ENCODE measurements around the gene RCN2. TPM values are rescaled to one million over a fixed set of nuclear protein-coding genes. Genes with fewer than 3 reads are reported as not detected.

Gene RCN2
- total RNA-seq, 1 donor from 2014 or later = 25.0 TPM

DNA sequence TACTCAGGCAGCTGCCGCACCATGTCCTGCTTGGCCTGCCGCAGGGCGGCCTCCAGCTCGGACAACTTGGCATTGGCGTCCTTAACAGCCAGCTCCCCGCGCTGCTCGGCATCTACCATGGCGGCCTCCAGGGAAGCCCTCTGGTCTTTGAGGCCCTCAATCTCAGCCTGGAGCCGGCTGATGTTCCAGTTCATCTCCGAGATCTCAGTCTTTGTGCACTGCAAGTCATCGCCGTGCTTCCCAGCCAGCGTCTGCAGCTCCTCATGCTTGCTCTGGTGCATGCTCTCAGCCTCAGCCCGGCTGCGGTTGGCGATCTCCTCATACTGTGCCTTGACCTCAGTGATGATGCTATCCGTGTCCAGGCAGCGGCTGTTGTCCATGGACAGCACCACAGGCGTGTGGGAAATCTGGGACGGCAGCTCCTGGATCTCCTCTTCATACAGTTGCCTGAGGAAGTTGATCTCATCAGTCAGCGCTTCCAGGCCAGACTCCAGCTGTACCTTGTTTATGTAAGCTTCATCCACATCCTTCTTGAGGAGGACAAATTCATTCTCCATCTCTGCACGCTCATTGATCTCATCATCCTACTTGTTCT, 47.9 kb downstream of the RCN2 start:
- intact Hi-C loops (cut with micrococcal nuclease) = no loop called here
- Mint-ChIP-seq H3K9me3 (no peaks in the 10 kb centered on the region), H3K4me3 (no peak overlapping the region), H3K4me1 (peaks cover 6% of the 10 kb centered on the region), H3K27me3 (peaks cover 6% of the 10 kb centered on the region), H3K27ac (no peak overlapping the region), H3K36me3 (ENCODE audit: low read depth) (no peaks in the 10 kb centered on the region)
- CTCF ChIA-PET = interaction anchor here (1.5 kb wide), 1 partner anchor 52 kb away, joined by 3 read pairs; no protein-coding TSS in a partner anchor
- TF ChIP-seq, protein P1, sequence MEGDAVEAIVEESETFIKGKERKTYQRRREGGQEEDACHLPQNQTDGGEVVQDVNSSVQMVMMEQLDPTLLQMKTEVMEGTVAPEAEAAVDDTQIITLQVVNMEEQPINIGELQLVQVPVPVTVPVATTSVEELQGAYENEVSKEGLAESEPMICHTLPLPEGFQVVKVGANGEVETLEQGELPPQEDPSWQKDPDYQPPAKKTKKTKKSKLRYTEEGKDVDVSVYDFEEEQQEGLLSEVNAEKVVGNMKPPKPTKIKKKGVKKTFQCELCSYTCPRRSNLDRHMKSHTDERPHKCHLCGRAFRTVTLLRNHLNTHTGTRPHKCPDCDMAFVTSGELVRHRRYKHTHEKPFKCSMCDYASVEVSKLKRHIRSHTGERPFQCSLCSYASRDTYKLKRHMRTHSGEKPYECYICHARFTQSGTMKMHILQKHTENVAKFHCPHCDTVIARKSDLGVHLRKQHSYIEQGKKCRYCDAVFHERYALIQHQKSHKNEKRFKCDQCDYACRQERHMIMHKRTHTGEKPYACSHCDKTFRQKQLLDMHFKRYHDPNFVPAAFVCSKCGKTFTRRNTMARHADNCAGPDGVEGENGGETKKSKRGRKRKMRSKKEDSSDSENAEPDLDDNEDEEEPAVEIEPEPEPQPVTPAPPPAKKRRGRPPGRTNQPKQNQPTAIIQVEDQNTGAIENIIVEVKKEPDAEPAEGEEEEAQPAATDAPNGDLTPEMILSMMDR (IDR thresholded peaks at IDR 0.05) = no peak
- POLR2A ChIA-PET = interaction anchor here (1.2 kb wide), 1 partner anchor 47 kb away, joined by 4 read pairs; the partner anchor contains the start of gene RCN2
- DNase-seq (no peak), ATAC-seq (ENCODE audit: low read depth) (no peak)

DNA sequence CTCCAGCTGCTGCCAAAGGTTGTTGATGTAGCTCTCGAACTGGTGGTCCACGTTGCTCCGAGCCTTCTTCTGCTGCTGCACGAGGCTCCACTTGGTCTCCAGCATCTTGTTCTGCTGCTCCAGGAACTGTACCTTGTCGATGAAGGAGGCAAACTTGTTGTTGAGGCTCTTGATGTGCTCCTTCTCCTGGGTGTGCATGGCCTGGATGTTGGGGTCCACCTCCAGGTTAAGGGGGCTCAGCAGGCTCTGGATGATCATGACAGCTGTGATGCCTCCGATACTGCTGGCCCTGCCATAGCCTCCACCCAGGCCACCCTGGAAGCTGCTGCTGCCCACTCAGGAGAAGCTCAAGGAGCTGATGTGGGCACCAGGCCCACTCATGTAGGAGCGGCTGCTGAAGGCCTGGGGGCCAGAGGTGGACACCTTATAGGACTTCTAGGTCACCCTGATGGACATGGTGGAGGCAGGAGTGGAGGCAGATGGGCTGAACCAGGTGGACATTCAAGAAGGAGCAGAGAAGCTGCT, 48.5 kb downstream of the RCN2 start:
- no peak overlapping the region for H3K4me3 Mint-ChIP-seq
- intact Hi-C loops (cut with micrococcal nuclease) = no loop called here
- peaks cover 6% of the 10 kb centered on the region for H3K27me3 Mint-ChIP-seq
- DNase-seq (no peak), ATAC-seq (ENCODE audit: low read depth) (no peak)
- H3K27ac Mint-ChIP-seq = no peak overlapping the region
- H3K4me1 Mint-ChIP-seq = peaks cover 6% of the 10 kb centered on the region
- no peaks in the 10 kb centered on the region for H3K9me3 Mint-ChIP-seq
- TF ChIP-seq, protein P1 (IDR thresholded peaks at IDR 0.05) = no peak
- no peaks in the 10 kb centered on the region for H3K36me3 Mint-ChIP-seq (ENCODE audit: low read depth)
- ChIA-PET POLR2A (interaction anchor here (0.6 kb wide), 1 partner anchor 28 kb away, joined by 4 read pairs; no protein-coding TSS in a partner anchor), CTCF (no interaction called here)

DNA sequence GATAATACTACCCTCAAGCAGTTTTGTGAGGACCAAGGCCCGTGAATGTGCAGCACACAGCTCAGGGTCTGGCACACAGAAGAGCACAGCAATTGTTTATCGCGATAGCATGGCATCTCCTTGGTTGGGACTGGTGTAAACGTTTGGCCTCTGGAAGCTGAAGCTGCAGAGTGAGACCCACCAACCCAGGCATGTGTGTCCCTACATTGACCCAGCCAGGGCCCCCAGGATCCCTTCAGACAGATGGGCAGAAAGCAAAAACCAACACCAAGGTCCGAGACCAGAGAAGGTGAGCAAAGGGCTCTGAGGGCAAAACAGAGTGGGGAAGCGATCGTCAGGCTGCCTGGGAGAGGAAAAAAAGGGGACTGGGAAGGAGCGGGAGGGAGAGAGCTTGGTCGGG, 50.8 kb downstream of the RCN2 start:
- no peak for DNase-seq
- POLR2A ChIA-PET = no interaction called here
- Mint-ChIP-seq H3K27ac (no peak overlapping the region), H3K9me3 (no peaks in the 10 kb centered on the region), H3K27me3 (peaks cover 6% of the 10 kb centered on the region), H3K36me3 (ENCODE audit: low read depth) (no peaks in the 10 kb centered on the region), H3K4me1 (no peaks in the 10 kb centered on the region), H3K4me3 (no peak overlapping the region)
- TF ChIP-seq, protein P1 (IDR thresholded peaks at IDR 0.05) = no peak
- ATAC-seq (ENCODE audit: low read depth) = no peak
- CTCF ChIA-PET = no interaction called here
- intact Hi-C loops (cut with micrococcal nuclease) = no loop called here

DNA sequence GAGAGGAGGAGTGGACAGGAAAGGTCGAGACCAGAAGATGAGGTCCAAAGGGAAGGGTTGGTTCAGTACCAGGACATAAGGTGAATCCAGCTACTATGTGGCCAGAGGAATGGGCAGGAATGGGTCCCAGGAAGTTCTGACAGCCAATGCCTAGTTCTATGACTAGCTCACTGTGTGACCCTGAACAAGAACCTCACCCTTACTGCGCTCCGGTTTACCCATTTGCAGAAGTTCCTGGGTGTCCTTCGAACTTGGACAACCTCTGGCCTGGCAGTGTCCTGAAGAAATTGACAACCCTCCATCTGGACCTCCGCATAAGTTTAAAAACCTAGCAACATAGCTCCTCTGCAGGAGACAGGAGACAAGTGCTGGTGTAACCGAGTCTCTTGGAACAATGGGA, 51.2 kb downstream of the RCN2 start:
- H3K9me3 Mint-ChIP-seq = no peaks in the 10 kb centered on the region
- intact Hi-C loops (cut with micrococcal nuclease) = no loop called here
- H3K27me3 Mint-ChIP-seq = peaks cover 6% of the 10 kb centered on the region
- H3K4me1 Mint-ChIP-seq = peaks cover 2% of the 10 kb centered on the region
- H3K36me3 Mint-ChIP-seq (ENCODE audit: low read depth) = no peaks in the 10 kb centered on the region
- TF ChIP-seq, protein P1 (IDR thresholded peaks at IDR 0.05) = no peak
- ATAC-seq (ENCODE audit: low read depth) = no peak
- CTCF ChIA-PET = no interaction called here
- no peak for DNase-seq
- no peak overlapping the region for H3K27ac Mint-ChIP-seq
- POLR2A ChIA-PET = no interaction called here
- H3K4me3 Mint-ChIP-seq = no peak overlapping the region

DNA sequence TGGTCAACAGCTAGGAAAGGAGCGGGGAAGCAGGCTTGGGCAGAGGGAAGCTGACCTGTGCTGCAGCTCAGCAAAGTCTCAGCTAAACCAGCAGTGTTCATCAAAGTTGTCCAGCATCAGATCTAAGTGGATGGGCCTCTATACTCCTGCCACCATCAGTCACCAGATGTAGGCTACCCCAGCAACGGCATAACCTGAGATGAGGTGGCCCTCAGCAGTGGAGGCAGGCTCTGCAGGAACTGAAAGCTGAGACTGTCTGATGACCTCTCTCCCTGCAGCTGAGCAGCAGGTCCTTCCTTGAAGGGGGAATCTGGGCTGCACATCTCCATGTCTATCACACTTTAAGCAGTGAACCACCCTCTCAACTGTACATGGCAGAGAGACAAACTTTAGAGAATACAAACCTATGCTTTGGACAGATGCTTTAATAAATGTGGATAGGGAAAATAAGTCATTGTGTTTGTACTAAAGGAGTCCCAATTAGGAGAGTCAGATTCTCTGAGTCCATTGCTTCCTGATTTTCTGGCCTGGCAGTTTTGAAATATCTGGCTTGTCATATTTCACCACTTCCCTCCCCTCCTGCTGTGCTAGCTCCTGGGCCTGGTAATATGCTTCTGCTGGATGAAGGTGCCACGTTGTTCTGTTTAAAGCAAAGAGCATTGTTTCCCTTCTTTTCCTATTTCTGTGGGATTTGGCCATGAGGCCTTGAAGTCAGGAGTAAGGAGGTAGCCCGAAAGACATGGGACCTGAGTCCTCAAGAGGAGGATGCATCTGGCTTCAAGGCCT, 52.2 kb downstream of the RCN2 start:
- no peaks in the 10 kb centered on the region for H3K36me3 Mint-ChIP-seq (ENCODE audit: low read depth)
- H3K4me3 Mint-ChIP-seq = no peak overlapping the region
- DNase-seq = no peak
- TF ChIP-seq, protein P1 (IDR thresholded peaks at IDR 0.05) = no peak
- H3K27me3 Mint-ChIP-seq = peaks cover 6% of the 10 kb centered on the region
- H3K4me1 Mint-ChIP-seq = peaks cover 12% of the 10 kb centered on the region
- ChIA-PET POLR2A (no interaction called here), CTCF (no interaction called here)
- no peak overlapping the region for H3K27ac Mint-ChIP-seq
- ATAC-seq (ENCODE audit: low read depth) = no peak
- intact Hi-C loops (cut with micrococcal nuclease) = no loop called here
- no peaks in the 10 kb centered on the region for H3K9me3 Mint-ChIP-seq

Measured in activated B cell treated with CpG ODN at 0.5 μM for 24 hours (primary cell).